Neural cell (in vitro differentiated cells): ENCODE results near the gene STAM2.

Experiments
- CTCF ChIP-seq: fragments of 450-650 bp; IDR thresholded peaks from 2 replicates; pipeline ENCODE4 v1.5.1; 2014; ENCODE audit warnings: antibody characterized with exemption, mild to moderate bottlenecking, moderate library complexity; ENCODE audit not compliant: poor library complexity, severe bottlenecking
- EP300 ChIP-seq: fragments of 450-650 bp; conservative IDR thresholded peaks from 2 replicates; pipeline ENCODE4 v1.6.1; 2014; ENCODE audit warnings: antibody characterized with exemption, mild to moderate bottlenecking, moderate library complexity; ENCODE audit not compliant: poor library complexity, severe bottlenecking
- EZH2 ChIP-seq: fragments of 200-600, 300-800 bp; shearing (Covaris generic), sonication (generic); IDR thresholded peaks from 2 replicates; pipeline ENCODE4 v1.6.1; 2014; ENCODE audit warnings: antibody characterized with exemption, low read length, borderline replicate concordance, mild to moderate bottlenecking; ENCODE audit not compliant: insufficient read depth, poor library complexity, severe bottlenecking
- POLR2AphosphoS5 ChIP-seq: IDR thresholded peaks from 2 replicates; pipeline ENCODE4 v1.6.1; 2012
- REST ChIP-seq: IDR thresholded peaks from 2 replicates; pipeline ENCODE4 v1.6.1; 2012; ENCODE audit warnings: borderline replicate concordance
- SMC3 ChIP-seq: fragments of 450-650 bp; conservative IDR thresholded peaks from 2 replicates; pipeline ENCODE4 v1.6.1; 2014; ENCODE audit warnings: antibody characterized with exemption, mild to moderate bottlenecking, moderate library complexity; ENCODE audit not compliant: poor library complexity
- TAF1 ChIP-seq: IDR thresholded peaks from 2 replicates; pipeline ENCODE4 v1.6.1; 2012; ENCODE audit warnings: low read depth

GRCh38 chr2:152219077-152219828 lies 43.7 kb upstream of the STAM2 start:
- TF ChIP-seq CTCF, result no peak
- TF ChIP-seq TAF1, result no peak
- no peak for TF ChIP-seq REST
- no peak for TF ChIP-seq EZH2
- TF ChIP-seq POLR2AphosphoS5, result no peak
- no peak for TF ChIP-seq EP300
- no peak for TF ChIP-seq SMC3
